Fibroblast of villous mesenchyme (primary cell): ENCODE results near the gene OTUD3. TPM values are rescaled to one million over a fixed set of nuclear protein-coding genes. Genes with fewer than 3 reads are reported as not detected.

Experiments
- DNase-seq: peaks from one replicate; pipeline ENCODE4 v3.0.0-alpha.2; 2010; ENCODE audit warnings: low read depth
- H3K4me3 ChIP-seq: 2 replicates; pipeline ENCODE4 v1.5.1; 2011; ENCODE audit warnings: low read depth, mild to moderate bottlenecking, low read length
- CTCF ChIP-seq: IDR thresholded peaks from 2 replicates; pipeline ENCODE4 v1.5.1; 2012; ENCODE audit warnings: low read depth, mild to moderate bottlenecking, low read length; ENCODE audit not compliant: insufficient read depth
- total RNA-seq: library from RNA; depleted of rRNA; stranded (reverse); fragments of >200 nt; gene quantifications from 2 replicates; pipeline ENCODE4 v1.2.3, GENCODE V29; 2012

OTUD3 gene
- total RNA-seq, 1 donor: 13.4 TPM

DNA sequence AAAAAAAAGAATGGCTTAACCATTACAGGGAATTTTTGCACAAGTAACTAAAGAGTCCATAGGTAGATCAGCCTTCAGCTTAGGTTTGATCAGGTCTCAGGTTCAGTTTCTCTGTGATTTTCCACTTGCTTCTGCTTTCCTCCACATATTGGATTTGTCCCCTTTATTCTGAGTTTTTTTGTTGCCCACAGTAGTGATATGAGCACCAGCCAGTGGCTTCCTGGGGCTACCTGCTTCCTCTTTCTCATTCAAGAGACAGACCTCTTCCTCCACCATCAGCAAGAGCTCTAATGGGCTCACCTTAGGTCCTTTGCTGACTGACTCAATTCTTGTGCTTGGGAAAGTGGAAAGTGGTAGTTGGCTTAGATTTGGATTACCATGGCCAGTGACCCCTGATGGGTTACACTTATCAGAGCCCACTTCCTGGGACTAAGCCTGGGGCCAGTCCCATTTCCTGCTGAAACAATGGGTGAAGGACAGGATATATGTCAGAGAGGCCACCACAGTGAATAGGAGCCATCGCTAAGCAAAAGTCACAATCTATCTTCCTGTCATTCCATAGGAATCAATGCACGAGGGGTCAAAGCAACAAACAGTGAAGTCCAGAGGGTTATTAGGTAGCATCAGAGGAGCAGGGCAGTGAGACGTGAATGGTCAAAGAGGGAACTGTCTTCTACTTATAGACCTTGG is 54.0 kb downstream of the OTUD3 start:
- no peak for DNase-seq
- TF ChIP-seq CTCF: no peak
- no peak overlapping the region for H3K4me3 ChIP-seq

- TF ChIP-seq CTCF: no peak
- DNase-seq: no peak
- H3K4me3 ChIP-seq: no peak overlapping the region
These were observed 56.3 kb downstream of the OTUD3 start for GRCh38 chr1:19938472-19938871.

- no peak for TF ChIP-seq CTCF
- H3K4me3 ChIP-seq: no peak overlapping the region
- DNase-seq: no peak
These were observed 58.5 kb downstream of the OTUD3 start for GRCh38 chr1:19940486-19941205.

DNA sequence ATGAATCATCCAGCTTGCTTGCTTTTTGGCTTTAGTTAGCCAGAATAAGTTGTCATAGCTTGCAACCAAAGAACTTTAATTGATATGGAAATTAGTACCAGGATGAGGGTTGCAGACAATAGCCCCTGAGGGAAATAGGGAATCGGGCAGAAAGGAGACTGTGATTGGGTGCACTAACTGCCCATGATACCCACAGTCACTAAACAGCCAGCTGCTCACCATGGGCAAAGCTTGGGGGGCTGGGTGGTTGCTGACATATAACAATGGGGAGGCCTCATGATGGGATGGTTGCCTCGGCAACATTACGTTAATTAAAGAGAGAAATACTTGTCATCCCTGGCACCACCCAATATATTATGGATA is 59.0 kb downstream of the OTUD3 start:
- no peak overlapping the region for H3K4me3 ChIP-seq
- DNase-seq: no peak
- no peak for TF ChIP-seq CTCF

GRCh38 chr1:19942088-19942487 is 59.9 kb downstream of the OTUD3 start:
- no peak for DNase-seq
- TF ChIP-seq CTCF: no peak
- H3K4me3 ChIP-seq: no peak overlapping the region

DNA sequence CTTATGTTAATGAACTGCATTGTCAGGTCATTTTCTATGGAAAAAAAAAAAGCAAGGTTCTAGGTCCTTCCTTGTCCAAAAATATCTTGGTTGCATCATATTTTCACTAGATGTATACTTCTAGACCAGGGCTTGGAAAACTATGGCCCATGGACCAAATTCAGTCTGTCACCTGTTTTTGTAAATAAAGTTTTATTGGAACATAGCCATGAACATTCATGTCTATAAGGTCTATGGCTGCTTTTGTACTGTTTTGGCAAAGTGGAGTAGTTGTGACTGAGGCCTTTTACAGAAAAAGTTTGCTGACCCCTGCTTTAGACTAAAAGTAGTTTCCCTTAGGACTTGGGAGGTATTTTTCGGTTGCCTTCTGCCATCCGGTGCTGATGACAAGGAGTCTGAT is 60.5 kb downstream of the OTUD3 start:
- DNase-seq: no peak
- H3K4me3 ChIP-seq: no peak overlapping the region
- no peak for TF ChIP-seq CTCF
